Mucosa of rectum (tissue), 2 donors: Measurements from ENCODE around the gene BLM.

Source experiments
- H3K27ac ChIP-seq, 2 donors: one replicate each; pipeline ENCODE4 v1.7.0; 2013; ENCODE audit warnings: inconsistent platforms in 2 of 2, low read depth in 2 of 2, low read length in 2 of 2
- H3K27me3 ChIP-seq, 2 donors: one replicate each; pipeline ENCODE4 v1.7.0; 2013; ENCODE audit warnings: low read length in 2 of 2; ENCODE audit not compliant: control insufficient read depth in 2 of 2, insufficient read depth in 2 of 2
- H3K36me3 ChIP-seq, 2 donors: one replicate each; pipeline ENCODE4 v1.7.0; 2013; ENCODE audit warnings: low read length in 2 of 2; ENCODE audit not compliant: control insufficient read depth in 2 of 2, insufficient read depth in 2 of 2
- H3K4me1 ChIP-seq, 2 donors: one replicate each; pipeline ENCODE4 v1.7.0; 2013; ENCODE audit warnings: low read length in 2 of 2, mild to moderate bottlenecking in 1 of 2; ENCODE audit not compliant: control insufficient read depth in 2 of 2, insufficient read depth in 2 of 2
- H3K4me3 ChIP-seq, 2 donors: one replicate each; pipeline ENCODE4 v1.7.0; 2013; ENCODE audit warnings: low read length in 2 of 2
- H3K9ac ChIP-seq, 2 donors: one replicate each; pipeline ENCODE4 v1.7.0; 2013; ENCODE audit warnings: low read length in 2 of 2, low read depth in 1 of 2, mild to moderate bottlenecking in 1 of 2
- H3K9me3 ChIP-seq, 2 donors: one replicate each; pipeline ENCODE4 v1.7.0; 2013; ENCODE audit warnings: low read length in 2 of 2; ENCODE audit not compliant: control insufficient read depth in 2 of 2
- donor health status: healthy.
- donor health status: Normal muscosa, but diverticular disease.

Gene BLM

GRCh38 chr15:90801803-90802202 lies 84.7 kb downstream of the BLM start:
- no peaks in the 10 kb centered on the region for H3K36me3 ChIP-seq
- no peaks in the 10 kb centered on the region for H3K4me1 ChIP-seq
- H3K27ac ChIP-seq = no peak overlapping the region
- no peaks in the 10 kb centered on the region for H3K9me3 ChIP-seq
- H3K9ac ChIP-seq = no peak overlapping the region
- no peak overlapping the region for H3K4me3 ChIP-seq
- H3K27me3 ChIP-seq = no peaks in the 10 kb centered on the region

- Histone ChIP-seq H3K27ac (no peak overlapping the region), H3K9me3 (no peaks in the 10 kb centered on the region), H3K4me1 (no peaks in the 10 kb centered on the region), H3K4me3 (no peak overlapping the region), H3K36me3 (peaks cover 3 to 4% of the 10 kb centered on the region in 2 donors), H3K9ac (no peak overlapping the region), H3K27me3 (no peaks in the 10 kb centered on the region)
These were observed 90.1 kb downstream of the BLM start for GRCh38 chr15:90807074-90807785.

- no peak overlapping the region for H3K4me3 ChIP-seq
- no peak overlapping the region for H3K27ac ChIP-seq
These were observed 90.6 kb downstream of the BLM start for GRCh38 chr15:90807786-90808086.

GRCh38 chr15:90808517-90809235 lies 91.5 kb downstream of the BLM start:
- Histone ChIP-seq H3K4me3 (no peak overlapping the region), H3K27me3 (no peaks in the 10 kb centered on the region), H3K9me3 (no peaks in the 10 kb centered on the region), H3K4me1 (no peaks in the 10 kb centered on the region), H3K27ac (no peak overlapping the region), H3K9ac (peak overlapping the region in 1 of 2 donors; percentile 3), H3K36me3 (peaks cover 3 to 4% of the 10 kb centered on the region in 2 donors)

More at GRCh38 chr15:90807786-90808086, 90.6 kb downstream of the BLM start:
- peaks cover 3 to 4% of the 10 kb centered on the region in 2 donors for H3K36me3 ChIP-seq
- no peaks in the 10 kb centered on the region for H3K9me3 ChIP-seq
- no peaks in the 10 kb centered on the region for H3K27me3 ChIP-seq
- no peak overlapping the region for H3K9ac ChIP-seq
- H3K4me1 ChIP-seq = no peaks in the 10 kb centered on the region

- Histone ChIP-seq H3K36me3 (peaks cover 3 to 4% of the 10 kb centered on the region in 2 donors), H3K27ac (no peak overlapping the region), H3K4me1 (peaks cover 5 to 6% of the 10 kb centered on the region in 2 donors), H3K9me3 (no peaks in the 10 kb centered on the region), H3K9ac (no peak overlapping the region), H3K4me3 (no peak overlapping the region), H3K27me3 (no peaks in the 10 kb centered on the region)
These were observed 92.4 kb downstream of the BLM start for GRCh38 chr15:90809536-90809935.

- H3K27ac ChIP-seq = no peak overlapping the region
- peaks cover 5 to 6% of the 10 kb centered on the region in 2 donors for H3K4me1 ChIP-seq
- H3K4me3 ChIP-seq = no peak overlapping the region
These were observed 93.2 kb downstream of the BLM start for GRCh38 chr15:90810354-90810753.

GRCh38 chr15:90812171-90812957 lies 95.2 kb downstream of the BLM start:
- Histone ChIP-seq H3K27me3 (no peaks in the 10 kb centered on the region), H3K4me1 (peaks cover 7% of the 10 kb centered on the region in 2 donors), H3K9ac (no peak overlapping the region), H3K9me3 (no peaks in the 10 kb centered on the region), H3K36me3 (peaks cover 3 to 4% of the 10 kb centered on the region in 2 donors), H3K4me3 (no peak overlapping the region), H3K27ac (no peak overlapping the region)

More at GRCh38 chr15:90810354-90810753, 93.2 kb downstream of the BLM start:
- peaks cover 3 to 4% of the 10 kb centered on the region in 2 donors for H3K36me3 ChIP-seq
- H3K9ac ChIP-seq = no peak overlapping the region
- no peaks in the 10 kb centered on the region for H3K27me3 ChIP-seq
- no peaks in the 10 kb centered on the region for H3K9me3 ChIP-seq

GRCh38 chr15:90812958-90813265 lies 95.8 kb downstream of the BLM start:
- Histone ChIP-seq H3K27ac (no peak overlapping the region), H3K9ac (no peak overlapping the region), H3K36me3 (peaks cover 3 to 4% of the 10 kb centered on the region in 2 donors), H3K4me3 (no peak overlapping the region), H3K9me3 (no peaks in the 10 kb centered on the region), H3K4me1 (peaks cover 10 to 11% of the 10 kb centered on the region in 2 donors), H3K27me3 (no peaks in the 10 kb centered on the region)

GRCh38 chr15:90813796-90814190 lies 96.6 kb downstream of the BLM start:
- peaks cover under 1 to 4% of the 10 kb centered on the region in 2 donors for H3K36me3 ChIP-seq
- H3K9me3 ChIP-seq = no peaks in the 10 kb centered on the region
- peaks cover 10 to 17% of the 10 kb centered on the region in 2 donors for H3K4me1 ChIP-seq
- no peaks in the 10 kb centered on the region for H3K27me3 ChIP-seq
- no peak overlapping the region for H3K9ac ChIP-seq
- no peak overlapping the region for H3K4me3 ChIP-seq
- H3K27ac ChIP-seq = peak overlapping the region; percentile 21 to 31
